Measurements from ENCODE around the gene ARSJ. TPM values are rescaled to one million over a fixed set of nuclear protein-coding genes. Genes with fewer than 3 reads are reported as not detected.
A peak's percentile ranks its signal among the peaks of the same experiment; 100 is the strongest.
"Not testable (repeated sequence)": the region's sequence is repeated elsewhere in the genome, so short reads cannot be mapped to it uniquely, and the experiment has no call there.

Gene ARSJ
- 10 to 100 TPM in 1 of 12 donors, 1 to 10 TPM in 10, not detected in 1; 4.2 to 11.9 (median 6.4) TPM for polyA plus RNA-seq (ENCODE audit: insufficient read length in 12 of 12)
- long read RNA-seq, donor 1 = 0 reads
- long read RNA-seq, donor 2 = 0 reads
- long read RNA-seq, donor 3 = 0 reads
- long read RNA-seq, donor 4, full-length matches to known transcripts = 1 of 1 reads
- long read RNA-seq, donor 4, partial matches to known transcripts = 0 of 1 reads
- long read RNA-seq, donor 4, other reads (novel, unspliced or antisense) = 0 of 1 reads
- long read RNA-seq, donor 5, full-length matches to known transcripts = 6 of 6 reads
- long read RNA-seq, donor 5, partial matches to known transcripts = 0 of 6 reads
- long read RNA-seq, donor 5, other reads (novel, unspliced or antisense) = 0 of 6 reads
- long read RNA-seq, donor 6, full-length matches to known transcripts = 1 of 1 reads
- long read RNA-seq, donor 6, partial matches to known transcripts = 0 of 1 reads
- long read RNA-seq, donor 6, other reads (novel, unspliced or antisense) = 0 of 1 reads
- long read RNA-seq, donor 7, full-length matches to known transcripts = 1 of 1 reads
- long read RNA-seq, donor 7, partial matches to known transcripts = 0 of 1 reads
- long read RNA-seq, donor 7, other reads (novel, unspliced or antisense) = 0 of 1 reads
- long read RNA-seq, donor 8 = 0 reads
- long read RNA-seq, donor 9, full-length matches to known transcripts = 2 of 2 reads
- long read RNA-seq, donor 9, partial matches to known transcripts = 0 of 2 reads
- long read RNA-seq, donor 9, other reads (novel, unspliced or antisense) = 0 of 2 reads
- long read RNA-seq, donor 10 = 0 reads
- long read RNA-seq, donor 11 = 0 reads

DNA sequence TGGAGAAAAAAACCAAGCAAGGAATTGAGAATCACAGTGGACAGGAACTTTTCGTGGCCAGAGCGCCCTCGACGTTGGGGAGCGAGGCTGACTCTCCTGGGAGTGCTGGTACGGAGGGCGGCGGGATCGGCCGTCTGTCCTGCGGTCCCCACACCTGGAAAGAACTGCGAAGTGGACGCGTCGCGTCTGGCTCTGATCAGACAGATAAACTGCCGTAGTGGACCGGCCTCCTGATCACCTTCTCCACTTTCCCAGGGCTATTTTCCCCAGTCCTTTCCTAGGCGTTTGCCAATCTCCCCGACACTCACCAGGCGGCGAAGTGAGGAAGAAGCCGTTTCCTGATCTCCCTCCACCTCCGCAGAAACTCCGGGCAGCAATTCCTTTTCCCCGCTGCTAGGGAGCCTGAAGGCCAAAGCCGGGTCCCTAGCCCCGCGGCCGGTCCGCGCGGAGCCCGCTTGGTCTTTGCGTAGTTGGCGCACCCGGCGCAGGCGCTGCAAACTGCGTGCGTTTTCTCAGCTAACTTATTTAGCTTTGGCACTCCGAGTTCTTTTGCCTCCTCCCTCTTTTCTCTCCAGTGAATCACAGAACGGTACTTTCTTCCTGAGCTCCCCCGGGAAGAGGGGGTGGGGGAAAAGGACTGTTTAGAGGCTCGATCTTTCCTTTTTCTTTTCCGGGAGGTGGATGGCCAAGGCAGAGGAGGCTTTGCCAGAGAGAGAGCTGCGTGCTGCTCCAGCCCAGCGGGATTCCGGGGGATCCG is at the start of gene ARSJ:
TSS of gene ARSJ (minus strand) at position 500 of the 757 bp plus-strand sequence. CDS start 813 bp downstream, outside the sequence.
- peak; percentile 78 for DNase-seq

DNA sequence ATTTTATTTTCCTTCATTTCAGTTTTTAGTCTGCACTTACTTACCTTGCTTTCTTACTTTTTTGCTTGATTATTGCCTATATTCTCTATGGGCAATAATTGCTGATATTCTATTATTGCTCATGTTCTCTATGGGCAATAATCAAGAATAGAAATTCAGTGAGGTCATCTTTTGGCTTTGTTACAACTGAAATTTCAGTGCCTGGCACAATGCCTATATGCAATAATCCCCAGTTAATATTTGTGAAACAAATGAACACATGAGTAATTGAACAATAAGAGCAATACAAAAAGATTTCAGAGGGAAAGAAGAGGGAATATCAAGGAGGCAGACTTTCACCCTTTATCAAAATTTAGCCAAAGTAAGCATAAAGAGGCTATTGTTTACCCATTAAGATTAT is 48.6 kb upstream of the ARSJ start:
- DNase-seq = no peak

DNA sequence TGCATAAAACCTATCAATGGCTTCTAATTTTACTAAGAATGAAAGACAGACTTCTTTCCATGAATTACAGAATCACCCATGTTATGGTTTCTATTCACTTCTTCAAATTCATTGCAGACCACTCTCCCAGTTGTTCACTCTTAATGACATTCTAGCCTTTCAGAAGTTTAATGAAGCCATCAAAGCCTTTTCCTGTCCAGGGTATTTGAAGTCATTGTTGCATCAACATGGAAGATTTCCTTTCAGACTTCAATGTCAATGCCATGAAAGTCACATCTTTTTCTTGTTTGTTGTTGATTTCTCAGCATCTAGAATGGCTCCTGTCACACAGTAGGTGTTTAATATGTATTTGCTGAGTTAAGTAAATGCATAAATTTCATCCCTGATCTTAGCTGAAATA is 48.1 kb upstream of the ARSJ start:
- DNase-seq = no peak

DNA sequence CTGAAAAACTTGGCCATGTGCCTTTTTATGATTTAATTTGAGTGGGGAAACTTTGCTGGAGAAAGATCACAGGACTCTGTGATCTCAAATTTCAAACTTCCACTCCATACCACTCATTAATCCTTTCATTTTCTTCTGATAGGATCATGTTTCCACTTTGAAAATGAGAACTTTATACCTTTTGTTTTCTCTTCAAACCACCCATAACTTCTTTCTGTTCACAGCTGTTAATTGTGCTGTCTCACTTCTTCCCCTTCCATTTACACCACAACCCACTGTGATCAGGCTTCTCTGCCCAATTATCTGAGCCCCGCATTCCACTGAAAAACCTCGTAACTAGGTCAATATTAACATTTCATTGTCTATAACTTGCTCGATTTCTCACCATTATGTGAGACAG is 47.0 kb upstream of the ARSJ start:
- DNase-seq = no peak

GRCh38 chr4:114025176-114025777 is 45.8 kb upstream of the ARSJ start:
- DNase-seq = no peak

DNA sequence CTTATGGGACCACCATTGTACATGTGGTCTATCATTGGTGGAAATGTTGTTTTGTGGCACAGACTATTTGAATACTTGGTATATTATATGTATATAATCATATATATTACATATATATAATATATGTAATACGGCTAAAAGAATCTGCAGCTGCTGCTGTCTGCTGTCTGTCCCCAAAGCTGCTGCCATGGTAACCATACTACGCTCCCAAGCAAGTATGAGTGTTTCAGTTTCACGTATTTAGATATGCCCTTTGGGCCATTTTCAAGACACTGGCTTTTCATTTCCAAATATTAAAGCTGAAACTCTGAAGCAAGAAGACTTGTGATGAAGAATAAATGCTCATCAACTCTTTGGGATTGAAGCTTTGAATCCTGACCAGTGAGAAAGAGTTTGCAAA is 42.0 kb upstream of the ARSJ start:
- DNase-seq = peak; percentile 15

- no peak for DNase-seq
Observed at GRCh38 chr4:114019969-114020358, 40.5 kb upstream of the ARSJ start.

GRCh38 chr4:114019276-114019968 is 40.0 kb upstream of the ARSJ start:
- DNase-seq = no peak

GRCh38 chr4:114017120-114017917 is 37.9 kb upstream of the ARSJ start:
- no peak for DNase-seq

GRCh38 chr4:114015444-114015899 is 36.0 kb upstream of the ARSJ start:
- no peak for DNase-seq

DNA sequence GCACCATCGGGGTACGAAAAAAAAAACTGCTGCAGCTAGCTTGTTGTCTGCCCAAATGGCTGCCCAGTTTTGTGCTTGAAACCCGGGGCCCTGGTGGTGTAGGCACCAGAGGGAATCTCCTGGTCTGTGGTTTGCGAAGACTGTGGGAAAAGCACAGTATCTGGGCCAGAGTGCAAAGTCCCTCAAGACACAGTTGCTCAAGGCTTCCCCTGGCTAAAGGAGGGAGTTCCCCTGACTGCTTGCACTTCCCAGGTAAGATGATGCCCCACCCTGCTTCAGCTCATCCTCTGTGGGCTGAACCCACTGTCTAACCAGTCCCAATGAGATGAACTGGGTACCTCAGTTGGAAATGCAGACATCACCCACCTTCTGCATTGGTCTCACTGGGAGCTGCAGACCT is 33.8 kb upstream of the ARSJ start:
- DNase-seq = not testable (repeated sequence)

- no peak for DNase-seq
Observed at GRCh38 chr4:114012749-114013148, 33.3 kb upstream of the ARSJ start.

- peak; percentile 56 for DNase-seq
Observed at GRCh38 chr4:114005569-114006442, 26.4 kb upstream of the ARSJ start.

- not testable (repeated sequence) for DNase-seq
Observed at GRCh38 chr4:114004483-114005226, 25.2 kb upstream of the ARSJ start.

- DNase-seq = no peak
Observed at GRCh38 chr4:113998531-113998930, 19.1 kb upstream of the ARSJ start.

DNA sequence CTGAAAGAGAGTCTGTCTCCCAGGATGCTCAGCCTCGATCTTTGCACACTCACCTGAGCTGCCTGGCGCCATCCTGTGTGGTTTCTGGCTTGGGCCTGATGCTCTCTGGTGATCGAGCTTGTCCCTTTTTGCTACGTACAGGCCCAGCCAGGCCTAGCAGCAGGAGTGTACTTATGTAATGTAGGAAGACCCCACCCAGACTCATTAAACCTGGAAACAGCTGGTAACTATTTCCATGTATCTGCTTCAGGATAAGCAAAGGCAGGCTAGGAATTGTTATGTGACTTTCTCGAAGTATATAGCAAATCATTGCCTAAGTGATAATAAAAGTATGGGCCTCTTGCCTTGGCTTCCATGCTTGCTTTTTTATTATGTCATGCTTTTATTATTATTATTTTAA is 18.6 kb upstream of the ARSJ start:
- no peak for DNase-seq

GRCh38 chr4:113997206-113997605 is 17.8 kb upstream of the ARSJ start:
- no peak for DNase-seq

DNA sequence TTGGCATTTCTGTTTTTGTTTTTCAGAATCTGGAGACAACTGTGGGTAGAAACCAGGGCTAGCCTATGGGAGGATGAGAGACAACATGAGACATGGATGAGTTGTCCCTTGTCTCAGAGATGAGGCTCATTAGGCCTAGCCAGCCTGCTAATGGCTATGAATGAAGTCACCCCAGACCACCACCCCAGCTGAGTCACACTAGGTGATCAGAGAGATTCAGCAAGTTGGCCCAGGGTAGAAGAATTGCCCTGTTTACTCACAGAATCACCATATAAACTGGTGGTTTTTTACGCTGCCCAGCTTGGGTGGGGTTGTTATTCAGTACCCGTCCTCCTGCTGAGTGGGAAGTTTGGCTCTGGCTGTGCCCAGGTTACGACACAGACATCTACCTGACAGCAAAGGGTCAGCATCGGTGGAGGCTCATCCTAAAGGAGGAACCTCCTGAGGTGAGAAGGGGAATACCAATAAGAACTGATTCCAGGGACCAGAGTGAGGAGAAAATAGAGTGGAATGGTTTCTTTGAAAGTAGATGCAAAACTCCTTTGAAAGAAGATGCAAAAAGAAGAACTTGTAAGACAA is 17.2 kb upstream of the ARSJ start:
- no peak for DNase-seq
